GM19099 (cell line): ENCODE results near the gene RIMKLB.

Experiments
- POLR2A ChIP-seq: IDR thresholded peaks from 3 replicates; pipeline ENCODE4 v1.6.1; 2011; ENCODE audit warnings: low read depth; ENCODE audit not compliant: insufficient read length; ENCODE audit errors: extremely low read depth

The RIMKLB gene

DNA sequence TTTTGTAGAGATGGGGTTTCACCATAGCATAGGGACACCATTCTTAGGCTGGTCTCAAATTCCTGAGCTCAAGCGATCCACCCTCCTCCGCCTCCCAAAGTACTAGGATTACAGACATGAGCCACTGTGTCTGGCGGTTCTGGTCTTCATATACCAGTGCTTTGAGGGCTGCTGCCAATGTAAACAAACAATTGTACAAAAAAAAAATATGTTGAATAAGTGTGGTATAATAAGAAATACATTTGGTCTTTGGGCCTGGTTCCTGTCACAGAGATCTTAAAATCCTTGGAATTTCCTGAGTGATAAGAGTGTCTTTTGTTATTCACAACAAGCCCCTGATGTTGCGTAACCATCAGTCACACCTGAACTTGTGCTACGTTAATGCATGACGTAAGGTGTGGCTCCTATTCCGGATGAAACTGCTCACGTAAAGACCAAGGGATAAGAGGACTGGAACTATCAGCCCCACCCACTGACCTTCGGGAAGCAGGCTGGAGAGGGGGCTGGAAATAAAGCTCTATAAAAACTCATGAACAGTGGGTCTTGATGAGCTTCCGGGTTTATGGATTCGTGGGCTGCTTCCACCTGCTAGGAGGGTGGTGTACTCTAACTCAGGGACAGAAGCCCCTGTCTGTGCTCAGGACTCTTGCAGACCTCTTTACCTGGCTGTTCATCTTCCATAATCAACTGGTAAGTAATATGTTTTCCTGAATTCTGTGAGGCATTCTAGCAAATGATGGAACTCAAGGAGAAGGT lies 16.5 kb upstream of the RIMKLB start:
- no peak for TF ChIP-seq POLR2A

- TF ChIP-seq POLR2A, result no peak
Measured at GRCh38 chr12:8685051-8685450, 12.7 kb upstream of the RIMKLB start.

DNA sequence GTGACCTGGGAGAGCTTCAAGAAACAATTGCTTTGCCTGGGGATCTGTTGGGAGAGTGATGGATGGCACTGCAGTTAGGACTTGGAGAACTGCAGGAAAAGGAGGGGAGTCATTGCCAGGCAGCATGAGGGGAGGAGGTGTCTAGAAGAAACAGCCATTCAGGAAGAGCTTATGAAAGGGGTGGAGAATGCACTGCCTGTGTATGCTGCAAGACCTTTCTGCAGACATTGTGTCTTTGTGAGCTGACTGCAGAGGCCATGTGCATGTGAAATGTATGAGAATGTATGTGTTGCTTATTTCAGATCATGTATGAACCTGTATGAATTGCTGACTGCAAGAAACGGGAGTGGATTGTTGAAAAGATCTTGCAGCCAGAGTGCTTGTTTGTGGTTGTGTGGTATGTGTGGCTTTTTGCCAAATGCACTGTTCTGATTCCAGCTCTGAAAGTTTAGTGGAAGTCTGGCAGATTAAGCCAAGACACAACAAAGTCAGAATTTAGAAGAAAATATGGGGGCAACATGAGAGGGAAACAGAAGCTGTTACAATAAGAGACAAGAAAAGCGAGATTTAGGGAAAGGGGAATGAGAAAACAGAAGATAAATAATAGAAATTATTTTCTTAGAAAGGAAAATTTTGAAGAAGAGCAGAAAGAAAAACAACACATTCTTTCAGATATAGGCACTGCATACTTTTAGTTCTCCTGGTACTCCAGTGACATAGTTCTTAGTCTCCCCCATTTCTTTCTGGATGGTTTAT lies 9.8 kb upstream of the RIMKLB start:
- no peak for TF ChIP-seq POLR2A

- TF ChIP-seq POLR2A, result no peak
Measured at GRCh38 chr12:8689681-8690080, 8.1 kb upstream of the RIMKLB start.

- no peak for TF ChIP-seq POLR2A
Measured at GRCh38 chr12:8692573-8692972, 5.2 kb upstream of the RIMKLB start.

- no peak for TF ChIP-seq POLR2A
Measured at GRCh38 chr12:8695116-8695515, 2.7 kb upstream of the RIMKLB start.

DNA sequence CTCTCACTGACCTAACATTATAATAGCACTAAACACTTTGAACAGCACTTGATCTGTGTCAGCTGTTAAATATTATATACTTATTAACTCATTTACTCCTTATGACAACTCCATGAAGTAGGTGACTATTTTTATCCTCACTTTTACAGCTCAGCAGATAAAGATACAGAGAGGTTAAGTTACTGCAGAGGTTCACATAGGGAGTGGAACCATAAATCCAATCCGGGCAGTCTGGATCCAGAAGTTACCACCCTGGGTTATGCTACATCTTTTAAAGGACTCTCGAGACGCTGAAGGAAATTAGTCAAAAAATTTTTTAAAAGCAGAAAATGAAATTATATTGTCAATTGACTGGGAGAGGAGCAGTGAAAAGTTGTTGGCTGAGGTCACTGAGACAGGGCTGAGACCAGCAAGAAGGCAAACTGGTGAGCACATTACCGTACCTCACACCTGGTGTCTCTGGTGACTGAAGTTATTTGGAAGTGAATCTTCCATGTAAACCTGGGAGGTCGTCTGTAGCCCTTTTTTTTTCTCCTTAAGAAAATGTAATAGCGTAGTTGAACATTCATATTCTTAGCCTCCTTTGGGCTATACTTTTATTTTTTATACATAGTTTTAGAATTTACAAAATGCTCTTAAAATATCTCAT lies 1.2 kb upstream of the RIMKLB start:
- TF ChIP-seq POLR2A, result no peak

- no peak for TF ChIP-seq POLR2A
Measured at GRCh38 chr12:8697120-8697475, 693 bp upstream of the RIMKLB start.

- no peak for TF ChIP-seq POLR2A
Measured at GRCh38 chr12:8698132-8698851, 501 bp downstream of the RIMKLB start.

- TF ChIP-seq POLR2A, result no peak
Measured at GRCh38 chr12:8698879-8699278, 1.1 kb downstream of the RIMKLB start.

- TF ChIP-seq POLR2A, result no peak
Measured at GRCh38 chr12:8699714-8700113, 1.9 kb downstream of the RIMKLB start.

DNA sequence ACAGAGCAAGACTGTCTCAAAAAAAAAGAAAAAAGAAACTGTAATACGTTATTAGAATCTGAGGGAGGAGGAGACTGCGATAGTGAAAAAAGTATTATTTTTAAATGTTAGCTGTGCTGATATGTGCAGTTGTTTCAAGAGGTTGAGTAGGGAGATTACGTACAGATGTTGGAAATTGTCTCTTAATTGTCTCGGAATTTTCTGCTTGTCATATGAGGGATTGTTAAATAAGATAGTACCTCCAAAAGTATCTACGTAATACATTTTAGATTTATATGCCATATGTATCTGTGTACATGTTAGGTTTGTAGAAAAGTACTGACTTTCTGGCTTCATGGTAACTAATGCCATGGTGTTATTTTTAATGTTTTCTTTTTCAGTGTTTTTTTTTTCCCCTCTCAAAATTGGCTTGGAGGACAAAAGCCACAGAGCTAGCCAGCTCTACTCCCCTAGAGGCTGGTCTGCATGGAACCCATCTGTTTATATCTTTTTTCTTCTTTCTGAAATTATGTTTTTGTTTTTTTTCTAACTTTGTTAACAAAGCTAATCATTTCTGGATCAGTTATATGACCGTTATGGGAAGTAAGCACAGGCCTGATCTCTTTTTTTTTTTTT lies 3.4 kb downstream of the RIMKLB start:
- TF ChIP-seq POLR2A, result no peak

- no peak for TF ChIP-seq POLR2A
Measured at GRCh38 chr12:8702159-8702558, 4.4 kb downstream of the RIMKLB start.

DNA sequence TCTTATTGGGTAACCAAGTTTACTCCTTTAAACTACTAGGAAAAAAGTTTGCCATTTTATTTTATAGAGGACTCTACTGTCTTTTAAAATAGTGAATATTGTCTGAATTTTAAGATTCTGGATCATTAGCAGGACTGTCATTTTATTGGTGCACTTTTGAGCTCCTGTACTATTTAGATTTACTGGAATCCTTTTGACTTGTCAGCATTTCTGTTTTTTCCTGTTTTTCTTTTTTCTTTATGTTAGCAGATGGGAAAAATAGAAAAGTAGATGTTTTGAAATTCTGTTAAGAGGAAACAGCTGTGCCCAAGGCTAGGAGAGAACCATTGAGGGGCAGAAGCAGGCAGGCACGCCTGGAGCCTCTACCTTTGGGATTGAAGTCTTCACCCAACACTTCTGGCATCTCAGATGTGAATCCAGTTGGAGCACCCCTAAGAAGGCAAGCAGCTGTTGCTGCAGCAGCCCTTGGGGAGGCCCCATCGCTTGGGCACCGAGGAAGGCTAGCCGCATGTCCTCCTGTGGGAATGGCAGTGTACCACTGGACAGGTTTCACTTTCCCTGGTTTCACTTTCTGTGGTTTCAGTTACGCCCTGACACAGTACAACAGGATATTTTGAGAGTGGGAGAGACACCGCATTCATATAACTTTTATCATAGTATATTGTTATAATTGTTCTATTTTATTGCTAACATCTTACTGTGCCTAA lies 11.5 kb downstream of the RIMKLB start:
- no peak for TF ChIP-seq POLR2A

GRCh38 chr12:8712572-8712971 lies 14.8 kb downstream of the RIMKLB start:
- TF ChIP-seq POLR2A, result no peak

GRCh38 chr12:8722286-8722800 lies 24.6 kb downstream of the RIMKLB start:
- no peak for TF ChIP-seq POLR2A
